Non-pigmented ciliary epithelial cell (primary cell): ENCODE data around the gene CACNB4.
"Not testable (repeated sequence)": the region's sequence is repeated elsewhere in the genome, so short reads cannot be mapped to it uniquely, and the experiment has no call there.

ENCODE experiments used
- DNase-seq: peaks from one replicate; pipeline ENCODE4 v3.0.0-alpha.2; 2010; ENCODE audit warnings: low read depth

CACNB4 gene

DNA sequence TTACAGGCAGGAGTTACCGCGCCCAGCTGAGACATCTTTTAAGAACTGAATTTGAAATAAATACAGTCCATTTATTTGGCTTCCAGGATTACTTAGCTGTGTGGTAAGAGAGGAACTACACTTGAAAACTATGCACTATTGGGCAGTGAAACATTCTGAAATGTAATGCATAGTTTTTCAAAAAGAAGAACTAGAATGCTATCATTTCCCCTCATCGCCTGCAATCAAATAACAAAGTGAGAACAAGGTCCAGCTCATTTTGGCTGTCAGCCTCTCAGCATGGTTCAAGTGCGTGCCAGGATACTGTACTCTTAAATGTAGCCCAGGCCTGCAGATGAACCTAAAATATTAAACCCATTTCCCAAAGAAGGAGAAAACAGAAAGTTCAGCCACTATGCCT is 194.0 kb downstream of the CACNB4 start:
- no peak for DNase-seq

DNA sequence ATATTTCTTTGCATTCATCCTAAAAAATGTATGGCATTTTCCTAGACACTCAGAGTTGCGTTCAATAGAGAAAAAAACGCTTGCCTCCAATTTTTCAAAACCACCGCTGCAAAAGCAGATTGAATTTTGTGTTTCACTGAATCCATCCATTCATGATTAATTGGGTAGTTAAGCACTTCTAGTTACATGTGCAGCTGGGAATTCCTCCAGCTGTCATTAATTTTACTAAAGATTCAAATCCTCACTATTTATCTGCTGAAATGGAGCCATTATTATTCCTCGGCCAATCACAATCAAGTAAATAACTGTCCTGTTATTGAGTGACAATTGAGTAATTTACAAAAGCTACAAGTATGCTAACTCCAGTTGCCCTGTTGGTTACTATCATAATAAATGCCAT is 194.8 kb downstream of the CACNB4 start:
- DNase-seq: no peak

DNA sequence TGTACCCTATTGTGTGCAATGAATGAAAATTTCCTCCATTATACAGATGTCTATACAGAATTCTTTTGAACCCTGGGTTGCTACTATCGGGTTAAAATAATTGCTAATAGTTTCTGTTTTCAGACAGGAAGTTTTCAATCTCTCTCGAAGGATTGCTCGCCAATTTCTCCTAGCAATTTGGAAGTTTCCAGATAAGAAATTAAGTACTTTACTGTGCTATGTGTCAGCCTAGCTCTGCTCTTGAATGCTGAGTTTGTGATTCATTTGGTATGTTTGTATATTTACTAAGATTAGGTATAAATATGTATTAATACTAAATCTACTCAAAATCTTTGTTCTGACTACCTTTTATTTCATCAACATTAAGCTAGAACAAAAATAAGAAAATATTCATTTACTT is 196.0 kb downstream of the CACNB4 start:
- DNase-seq: no peak

DNA sequence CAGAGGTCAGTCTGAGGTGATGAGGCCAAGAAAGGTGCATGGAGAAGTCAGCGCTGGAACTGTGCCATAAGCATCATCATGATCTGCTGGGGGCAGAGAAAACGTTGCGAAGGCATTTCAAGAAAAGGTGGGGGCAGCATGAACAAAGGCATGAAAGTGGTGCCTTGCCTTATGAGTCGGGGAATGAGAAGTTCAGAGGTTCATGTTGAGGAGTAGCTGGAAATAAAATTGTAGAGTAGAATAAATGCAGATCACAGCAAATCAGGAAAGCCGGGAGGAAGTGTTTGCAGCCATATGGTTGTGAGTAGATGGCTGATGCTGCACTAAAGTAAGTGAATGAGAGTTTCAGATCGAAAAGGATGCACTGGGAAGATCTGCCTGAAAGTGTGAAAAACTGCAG is 198.5 kb downstream of the CACNB4 start:
- no peak for DNase-seq

DNA sequence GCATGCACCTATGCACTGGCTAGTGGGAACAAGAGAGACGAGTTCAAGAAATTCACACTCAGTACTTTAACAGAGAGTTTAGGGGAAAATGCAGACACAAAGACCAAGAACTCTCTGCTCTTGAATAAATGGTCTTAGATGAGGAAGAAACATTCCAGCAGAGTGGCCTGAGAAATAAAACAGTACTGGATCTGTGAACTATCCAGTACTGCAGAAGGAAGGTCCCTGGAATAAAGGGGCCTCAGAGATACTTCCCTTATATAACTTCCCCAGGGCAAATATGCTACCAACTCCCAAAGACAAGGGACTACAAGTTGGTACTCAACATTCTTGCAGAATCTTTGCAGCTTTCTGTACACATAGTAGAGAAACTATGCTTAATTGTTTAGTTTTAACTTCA is 199.7 kb downstream of the CACNB4 start:
- DNase-seq: no peak

DNA sequence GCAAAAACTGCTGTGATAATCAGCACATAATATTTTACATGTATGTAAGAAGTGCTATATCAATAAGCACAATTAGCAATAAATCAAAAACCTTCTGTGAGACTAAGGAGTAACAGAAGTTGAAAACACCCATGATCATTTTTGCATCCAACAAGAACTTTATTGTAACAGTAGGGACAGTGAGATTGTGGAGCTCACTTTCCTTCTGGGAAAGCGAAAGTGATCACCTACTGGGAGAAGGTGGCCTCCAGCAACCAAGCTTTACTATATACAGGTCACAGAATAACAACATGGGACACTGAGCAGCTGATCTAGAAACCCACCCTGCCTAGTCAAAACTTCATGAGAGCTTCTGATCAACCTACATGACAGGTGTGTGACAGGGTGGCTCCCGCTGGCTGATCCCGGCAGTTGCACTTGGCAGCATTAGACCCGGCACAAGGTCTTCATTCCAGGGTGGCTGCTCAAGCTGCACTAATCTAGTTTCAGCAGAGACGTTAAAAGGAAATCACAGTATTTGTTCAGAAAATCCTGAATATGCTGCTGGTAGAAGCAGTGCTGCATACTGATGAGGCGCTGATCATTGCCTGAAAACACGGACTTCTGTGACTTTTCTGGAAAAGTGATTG is 207.2 kb downstream of the CACNB4 start:
- DNase-seq: no peak

DNA sequence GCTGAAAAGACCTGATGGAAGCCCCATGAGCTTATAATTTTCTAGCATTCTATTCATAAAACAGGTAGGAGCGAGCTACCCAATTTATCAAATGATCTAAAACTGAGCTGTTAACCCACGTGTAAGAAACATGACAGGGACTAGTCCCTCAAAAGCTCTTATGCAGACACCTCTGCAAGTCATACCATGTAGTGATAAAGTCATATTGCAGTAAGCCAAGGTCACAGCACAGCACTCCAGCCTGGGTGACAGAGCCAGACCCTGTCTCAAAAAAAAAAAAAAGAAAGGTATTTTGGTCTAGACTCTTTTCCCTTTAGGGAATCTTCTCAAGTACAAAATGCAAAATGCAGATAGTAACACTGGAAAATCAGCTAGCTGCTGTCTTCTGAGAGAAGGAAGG is 211.7 kb downstream of the CACNB4 start:
- no peak for DNase-seq

DNA sequence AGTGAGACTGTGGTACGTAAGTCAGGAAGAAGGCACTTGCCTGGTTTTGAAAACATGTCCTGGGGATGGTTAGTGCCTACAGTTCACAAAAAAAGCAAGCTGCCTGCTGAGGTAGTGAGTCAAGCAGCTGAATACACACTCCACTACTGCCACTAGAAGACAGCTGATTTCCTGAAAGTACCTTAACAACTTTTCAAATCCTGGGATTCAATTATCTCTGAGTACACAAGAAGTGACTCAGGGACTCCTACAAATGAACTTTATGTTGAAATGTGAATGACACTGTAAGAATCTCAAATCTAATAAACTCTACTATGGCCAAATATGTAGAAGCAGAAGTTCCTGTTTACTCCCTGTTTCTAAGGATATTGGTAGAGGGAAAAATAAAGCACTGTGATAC is 212.6 kb downstream of the CACNB4 start:
- DNase-seq: no peak

DNA sequence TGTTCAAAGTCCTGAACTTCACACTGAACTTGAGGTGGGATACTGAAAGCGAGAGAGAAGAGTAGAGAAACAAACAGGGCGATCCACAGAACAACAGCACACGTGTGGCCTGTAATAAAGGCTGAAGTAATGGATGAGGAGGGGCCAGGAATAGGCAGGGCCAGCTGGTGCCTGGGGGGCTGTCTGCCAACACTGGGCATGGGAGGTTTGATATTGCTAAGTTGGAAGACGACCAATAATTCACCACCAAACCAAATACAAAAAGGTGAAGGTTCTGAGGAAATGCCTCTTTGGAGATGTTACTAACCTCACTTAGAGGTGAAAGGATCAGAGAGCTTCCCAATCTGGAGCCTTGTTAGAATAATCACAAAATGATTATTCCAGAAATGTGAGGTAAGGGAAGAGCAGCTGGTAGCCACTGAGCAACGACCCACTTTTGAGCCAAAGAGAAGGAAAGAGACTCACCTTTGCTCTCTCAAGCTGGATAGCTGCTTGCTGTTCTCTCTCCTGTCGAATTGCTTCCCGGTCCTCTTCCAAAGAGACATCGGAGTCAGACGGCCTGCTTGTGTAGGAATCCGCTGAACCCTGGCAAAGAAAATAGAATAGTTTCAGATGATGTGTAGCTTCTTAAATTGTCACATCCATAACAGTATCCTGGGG is 215.9 kb downstream of the CACNB4 start:
- no peak for DNase-seq

DNA sequence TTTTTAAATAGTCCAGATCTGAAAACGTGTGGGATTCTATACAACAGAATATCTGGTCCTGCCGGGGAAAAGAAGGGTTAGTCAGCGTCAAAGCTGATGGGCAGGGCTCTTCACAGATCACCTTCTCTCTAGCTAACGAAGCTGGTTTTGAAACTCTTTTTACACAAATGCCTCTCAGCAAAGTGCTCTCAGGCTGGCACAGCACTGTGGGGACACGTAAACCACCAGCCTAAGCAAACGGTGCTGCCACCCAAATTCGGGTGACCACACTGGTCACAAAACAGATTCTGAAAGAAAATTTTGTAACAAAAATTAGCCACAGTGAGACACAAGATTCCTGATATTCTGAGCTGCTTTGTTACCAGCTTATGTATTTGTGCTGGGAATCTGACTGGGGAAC is 217.5 kb downstream of the CACNB4 start:
- DNase-seq: no peak

DNA sequence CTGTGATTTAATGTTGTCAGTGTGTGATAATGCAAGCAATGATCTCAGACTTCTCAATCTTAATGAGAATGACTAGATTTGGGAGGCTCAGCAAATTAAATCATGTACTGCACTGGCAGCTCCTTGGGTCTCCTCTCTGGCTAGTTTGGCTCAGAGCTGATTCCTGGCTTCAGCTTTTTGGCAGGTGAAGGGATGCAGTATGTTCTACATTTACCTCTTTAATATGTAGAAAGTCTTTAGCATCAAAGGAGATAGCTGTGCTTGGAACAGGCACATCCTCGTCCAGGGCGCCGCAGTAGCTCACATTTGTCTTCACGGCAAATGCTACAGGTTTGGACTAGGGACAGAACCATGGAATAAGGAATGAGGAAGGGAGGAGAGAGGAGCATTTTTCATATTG is 218.3 kb downstream of the CACNB4 start:
- no peak for DNase-seq

DNA sequence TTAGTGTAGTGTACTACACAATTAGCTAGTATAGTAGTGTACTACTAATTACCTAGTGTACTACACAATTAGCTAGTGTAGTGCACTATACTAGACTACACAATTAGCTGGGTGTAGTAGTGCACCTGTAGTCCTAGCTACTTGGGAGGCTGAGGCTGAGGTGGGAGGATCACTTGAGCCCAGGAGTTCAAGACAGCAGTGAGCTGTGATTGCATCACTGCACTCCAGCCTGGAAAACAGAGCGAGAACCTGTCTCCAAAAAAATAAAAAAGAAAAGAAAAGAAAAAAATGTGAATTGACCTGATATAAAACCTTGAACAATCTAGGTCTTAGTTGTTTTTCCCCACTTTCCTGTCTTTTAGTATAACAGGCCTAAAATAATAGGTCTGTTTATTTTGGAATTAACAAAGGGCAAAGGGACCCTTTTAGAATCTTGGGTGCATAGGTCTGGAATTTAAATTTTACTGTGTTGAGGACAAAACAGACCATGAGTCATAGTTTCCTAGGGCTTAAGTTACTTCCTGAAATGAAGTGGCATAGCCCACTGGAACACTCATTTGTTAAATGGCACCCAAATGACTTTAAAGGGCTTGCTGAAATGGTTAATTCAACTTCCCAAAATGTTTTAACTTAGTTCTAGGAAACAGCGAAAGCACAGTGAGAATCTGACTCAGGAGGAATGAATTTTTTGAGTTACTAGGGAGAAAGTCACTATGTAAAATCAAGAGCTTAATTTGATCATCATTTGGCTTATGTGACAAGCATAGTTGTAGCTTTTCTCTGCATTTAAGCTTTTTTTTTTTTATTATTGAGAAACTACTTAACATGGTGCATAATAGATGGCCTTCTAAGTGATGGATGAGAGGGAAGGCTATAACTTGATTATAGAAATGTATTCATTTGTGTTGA is 219.9 kb downstream of the CACNB4 start:
- DNase-seq: no peak

DNA sequence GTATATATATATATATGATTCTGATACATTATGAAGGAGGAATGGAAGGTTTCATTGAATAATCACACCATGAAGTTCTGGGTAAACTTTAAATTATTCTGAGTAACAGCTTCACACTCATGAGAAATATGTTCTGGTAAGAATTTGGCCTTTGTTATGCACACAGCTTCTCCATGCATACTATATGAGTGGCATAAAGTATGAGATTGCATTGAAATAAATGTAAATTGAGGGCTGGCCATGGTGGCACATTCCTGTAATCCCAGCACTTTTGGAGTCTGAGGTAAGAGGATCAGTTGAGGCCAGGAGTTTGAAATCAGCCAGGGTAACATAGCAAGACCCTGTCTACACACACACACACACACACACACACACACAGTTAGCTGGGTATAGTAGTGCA is 220.6 kb downstream of the CACNB4 start:
- no peak for DNase-seq

DNA sequence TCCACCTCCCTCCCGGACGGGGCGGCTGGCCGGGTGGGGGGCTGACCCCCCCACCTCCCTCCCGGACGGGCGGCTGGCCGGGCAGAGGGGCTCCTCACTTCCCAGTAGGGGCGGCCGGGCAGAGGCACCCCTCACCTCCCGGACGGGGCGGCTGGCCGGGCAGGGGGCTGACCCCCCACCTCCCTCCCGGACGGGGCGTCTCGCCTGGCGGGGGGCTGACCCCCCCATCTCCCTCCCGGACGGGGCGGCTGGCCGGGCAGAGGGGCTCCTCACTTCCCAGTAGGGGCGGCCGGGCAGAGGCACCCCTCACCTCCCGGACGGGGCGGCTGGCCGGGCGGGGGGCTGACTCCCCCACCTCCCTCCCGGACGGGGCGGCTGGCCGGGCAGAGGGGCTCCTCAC is 223.2 kb downstream of the CACNB4 start:
- not testable (repeated sequence) for DNase-seq

DNA sequence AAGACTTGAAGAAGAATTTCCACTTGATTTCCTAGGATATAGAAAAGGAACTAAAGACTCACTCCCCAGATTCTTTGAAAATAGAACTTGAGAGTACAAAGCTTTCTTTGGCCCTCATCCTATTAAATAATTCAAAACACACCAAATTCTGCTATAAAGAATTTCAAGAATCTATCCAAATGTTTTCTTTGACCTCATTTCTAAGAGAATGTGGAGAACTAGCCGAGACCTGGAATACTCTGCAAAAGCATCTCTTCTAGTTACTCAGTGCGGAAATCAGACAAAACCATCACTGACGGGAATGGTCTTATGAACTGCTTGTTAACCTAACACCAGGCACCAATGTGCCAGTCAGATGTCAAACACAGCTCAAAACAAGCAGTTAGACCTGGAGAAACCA is 226.4 kb downstream of the CACNB4 start:
- DNase-seq: no peak

DNA sequence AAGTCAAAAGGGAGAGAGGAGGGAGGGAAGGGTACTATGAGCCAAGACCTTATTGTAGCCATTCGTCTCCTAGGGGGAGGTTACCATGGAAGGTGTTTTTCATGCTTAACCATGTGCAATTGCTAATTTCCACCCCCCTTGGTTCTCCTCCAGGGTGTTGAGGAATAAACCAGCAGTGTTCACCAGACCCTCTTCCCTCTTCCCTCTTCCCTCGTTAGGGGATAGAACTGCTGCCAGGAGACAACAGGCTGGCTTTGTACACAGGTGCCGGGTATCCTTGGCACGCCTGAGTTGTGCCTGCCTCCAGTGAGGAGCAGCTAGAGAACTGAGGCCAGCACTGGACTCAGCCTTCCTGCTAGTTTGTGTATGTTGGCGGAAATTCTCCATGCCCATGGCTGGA is 229.6 kb downstream of the CACNB4 start:
- no peak for DNase-seq

DNA sequence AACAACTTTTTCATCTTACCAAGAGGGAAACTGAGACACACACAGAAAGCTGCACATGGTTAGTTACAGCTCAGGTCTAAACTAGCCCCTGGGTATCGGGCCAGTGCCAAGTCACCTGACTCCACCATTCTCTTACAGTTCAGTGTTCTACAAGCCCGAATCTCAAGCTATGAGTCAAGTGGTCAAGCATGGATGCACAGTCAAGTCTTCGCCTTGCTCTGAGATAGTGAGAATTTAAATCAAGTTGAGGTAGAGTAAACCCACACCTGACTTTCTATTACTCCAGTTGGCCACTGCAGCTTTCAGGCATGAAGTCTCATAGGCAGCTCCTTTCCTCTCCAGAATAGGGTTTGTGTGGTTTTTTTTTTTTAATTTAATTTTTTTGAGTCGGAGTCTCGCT is 236.1 kb downstream of the CACNB4 start:
- no peak for DNase-seq

DNA sequence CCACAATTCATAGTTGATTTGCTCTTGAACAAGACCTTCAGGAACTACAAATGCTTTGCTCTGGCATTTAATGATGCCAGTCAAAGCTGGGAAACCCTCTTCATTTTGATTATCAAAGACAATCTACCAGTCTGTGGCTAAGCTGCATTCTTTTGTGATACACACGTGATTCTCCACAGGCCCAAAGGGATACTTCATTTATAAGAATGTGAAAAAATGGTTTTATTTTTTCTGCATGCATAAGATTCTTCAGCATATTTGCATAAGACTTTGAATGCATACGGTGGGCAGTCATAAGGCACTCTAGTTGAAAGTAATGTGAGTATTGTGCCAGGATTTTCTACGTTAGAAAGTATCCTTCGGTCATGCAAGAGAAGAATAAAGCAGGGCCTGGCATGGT is 237.7 kb downstream of the CACNB4 start:
- DNase-seq: no peak

DNA sequence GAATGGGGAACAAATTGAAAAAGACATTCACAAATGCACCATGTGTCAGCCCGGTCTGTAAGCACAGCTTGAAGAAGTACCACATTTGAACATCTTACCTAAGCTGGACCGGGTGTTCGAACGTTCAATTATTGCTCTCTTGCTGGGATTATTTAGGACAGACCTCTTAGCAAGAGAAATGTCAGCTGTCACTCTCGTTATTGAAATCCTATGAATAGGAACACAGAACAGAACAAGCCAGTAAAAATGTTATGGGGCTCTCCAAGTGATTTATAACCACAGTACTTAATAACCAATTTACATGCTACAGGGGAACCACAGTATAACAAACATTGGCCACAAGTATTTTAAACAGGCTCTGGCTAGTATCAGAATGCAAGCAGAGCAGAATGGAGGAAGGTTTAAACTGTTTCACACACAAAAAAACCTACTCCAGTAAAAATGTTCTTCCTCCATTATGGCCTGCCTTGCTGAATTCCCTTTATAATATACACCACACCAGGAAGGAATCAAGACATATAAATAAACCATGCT is 238.2 kb downstream of the CACNB4 start:
- no peak for DNase-seq

DNA sequence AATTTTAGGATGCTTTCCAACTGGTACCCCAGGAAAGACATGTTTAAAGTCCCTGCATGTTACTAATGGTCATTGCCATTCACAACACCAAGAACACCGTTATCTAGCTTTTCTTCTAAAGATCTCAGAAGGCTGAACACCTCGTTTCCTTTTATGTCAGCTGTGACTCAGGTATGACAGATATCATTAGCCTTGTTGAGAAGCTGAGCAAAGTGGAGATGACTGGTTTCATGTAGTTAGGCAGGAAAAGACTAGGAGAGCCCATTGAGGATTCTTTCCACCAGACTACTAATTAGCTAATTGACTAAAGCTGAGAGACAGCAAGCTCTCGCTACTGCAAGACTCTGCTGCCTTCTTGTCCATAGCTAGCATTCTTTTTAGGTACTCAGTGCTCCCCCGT is 238.6 kb downstream of the CACNB4 start:
- DNase-seq: no peak

DNA sequence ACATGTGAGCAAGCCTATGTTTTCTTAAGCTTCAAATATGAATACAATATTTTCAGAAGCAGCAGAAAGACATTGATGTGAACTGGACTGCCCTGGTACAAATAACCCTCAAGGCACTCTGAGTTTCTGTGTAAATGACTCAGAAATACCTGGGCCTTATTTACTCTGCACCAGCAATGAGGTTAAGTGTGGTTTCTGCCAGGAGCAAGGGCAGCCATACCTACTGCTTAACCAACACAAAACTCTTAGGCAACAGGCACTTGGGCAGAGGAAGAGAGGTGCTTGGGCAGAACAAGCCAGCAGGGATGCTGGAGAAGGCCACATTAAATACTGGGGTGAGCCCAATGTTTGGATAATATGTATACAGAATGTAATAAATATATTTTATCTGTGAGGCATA is 241.2 kb downstream of the CACNB4 start:
- no peak for DNase-seq

DNA sequence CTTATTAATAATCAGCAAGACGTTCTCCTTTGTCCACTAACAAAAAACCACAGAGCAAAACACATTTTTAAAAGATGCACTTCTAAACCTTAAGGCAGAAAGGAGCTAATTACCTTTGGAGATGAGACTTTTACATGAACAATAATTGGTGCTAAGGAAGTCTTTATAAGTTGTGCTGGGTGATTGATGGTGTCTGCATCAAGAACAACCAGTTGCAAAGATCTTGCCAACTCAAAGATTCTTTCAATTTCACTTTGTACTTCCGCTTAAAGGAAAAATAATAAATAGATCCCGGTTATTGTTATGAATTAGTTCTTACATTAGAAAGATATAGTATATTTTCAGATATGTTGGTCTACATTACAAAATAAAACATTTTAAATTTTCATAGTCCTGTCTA is 243.7 kb downstream of the CACNB4 start:
- no peak for DNase-seq
